Breast epithelium (tissue), 4 donors: Measurements from ENCODE around the gene TMPRSS6. TPM values are rescaled to one million over a fixed set of nuclear protein-coding genes. Genes with fewer than 3 reads are reported as not detected.

Experiments used
- DNase-seq, 2 donors: peaks; one replicate each; pipeline ENCODE4 v3.0.0-alpha.2; 2019; ENCODE audit warnings: low spot score in 2 of 2
- H3K27ac ChIP-seq, 2 donors: fragments of 200-600 bp; sonication (generic) in 1 of 2; one replicate each; pipeline ENCODE4 v1.5.1; 2016 to 2019; ENCODE audit warnings: mild to moderate bottlenecking in 1 of 2
- H3K27me3 ChIP-seq, 2 donors: fragments of 200-600 bp; sonication (generic) in 1 of 2; one replicate each; pipeline versions ENCODE4 v1.5.1 to v1.6.0; 2017 to 2019; ENCODE audit warnings: control low read depth in 1 of 2, mild to moderate bottlenecking in 1 of 2
- H3K36me3 ChIP-seq: fragments of 200-600 bp; one replicate; pipeline ENCODE4 v1.5.1; 2019
- H3K4me1 ChIP-seq, 2 donors: fragments of 200-600 bp; sonication (generic); one replicate each; pipeline ENCODE4 v1.5.1; 2016 to 2019; ENCODE audit warnings: control low read depth in 1 of 2
- H3K4me3 ChIP-seq, 3 donors: fragments of 200-600 bp; sonication (generic); 1 replicate in 2 of 3; 2 replicates in 1 of 3; pipeline ENCODE4 v1.5.1; 2016 to 2019; ENCODE audit warnings: mild to moderate bottlenecking in 3 of 3, moderate library complexity in 2 of 3
- H3K9me3 ChIP-seq, 2 donors: fragments of 200-600 bp; sonication (generic) in 1 of 2; one replicate each; pipeline ENCODE4 v1.5.1; 2016 to 2019; ENCODE audit warnings: control low read depth in 1 of 2
- POLR2A ChIP-seq: fragments of 450-650 bp; IDR thresholded peaks from one replicate; pipeline ENCODE4 v1.6.1; 2016; ENCODE audit warnings: antibody characterized with exemption, mild to moderate bottlenecking, moderate library complexity
- POLR2AphosphoS5 ChIP-seq, 3 donors: sonication (generic); formaldehyde crosslinking; IDR thresholded peaks; one replicate each; pipeline ENCODE4 v1.6.1; 2017; ENCODE audit warnings: antibody characterized with exemption in 3 of 3
- intact Hi-C: fragments of 100-400 bp; cut with DNase I; formaldehyde crosslinking; loops from one replicate; pipeline ENCODE4 v1.15.1; 2023; ENCODE audit warnings: low total_unique reads
- total RNA-seq, 3 donors: library from RNA; depleted of rRNA; stranded (reverse); fragments of >200 nt; gene quantifications; one replicate each; pipeline ENCODE4 v1.1.0, GENCODE V29; 2016
- TF ChIP-seq, protein P1 (sequence below), 3 donors: fragments of 450-650 bp; IDR thresholded peaks; one replicate each; pipeline ENCODE4 v1.5.1; 2016 to 2017; ENCODE audit warnings: antibody characterized with exemption in 3 of 3, mild to moderate bottlenecking in 3 of 3, moderate library complexity in 3 of 3

Gene TMPRSS6
- total RNA-seq, 3 donors from 2014 or later, result 0.88 TPM; not detected in 2

DNA sequence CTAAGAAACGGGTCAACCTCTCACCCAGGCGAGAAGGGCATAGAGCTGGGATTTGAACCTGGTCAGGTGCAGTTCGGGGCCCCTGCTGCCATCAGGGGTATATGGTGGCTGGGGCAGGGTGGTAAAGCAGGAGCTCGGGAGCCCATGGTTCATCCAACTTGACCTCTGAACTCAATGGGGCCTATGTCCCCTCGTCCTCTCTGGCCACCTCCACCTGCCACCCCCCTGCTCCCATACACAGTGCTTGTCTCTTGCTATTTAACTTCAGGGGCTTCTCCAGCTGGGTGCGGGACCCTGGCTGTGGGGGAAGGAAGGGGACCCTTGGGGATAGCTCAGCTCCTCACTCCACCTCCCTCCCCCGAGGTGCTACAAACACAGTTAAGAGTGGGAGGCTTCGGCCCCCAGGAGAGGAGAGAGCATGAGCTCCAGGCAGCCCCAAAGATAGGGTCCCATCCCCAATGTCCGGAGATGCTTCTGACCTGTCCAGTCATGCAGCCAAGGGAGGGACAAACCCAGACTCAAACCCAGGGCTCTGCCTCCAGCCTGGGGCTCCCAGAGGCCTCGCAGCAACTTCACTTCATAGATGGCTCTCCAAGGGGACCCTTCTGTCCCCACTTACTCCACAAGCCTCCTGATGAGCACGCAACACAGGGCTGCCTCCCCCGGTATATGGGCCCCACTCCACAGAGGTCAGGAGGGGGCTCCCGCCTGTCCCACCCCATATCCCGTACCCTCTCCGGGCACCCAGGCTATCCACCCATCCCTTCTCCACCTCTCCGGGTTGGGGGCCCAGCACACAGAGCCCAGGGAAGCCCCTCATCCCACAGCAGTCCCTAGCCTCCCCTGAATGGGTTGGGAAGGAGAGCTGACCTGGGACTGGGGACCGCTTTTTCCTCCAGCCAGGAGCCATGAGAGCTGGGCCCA, 39.5 kb upstream of the TMPRSS6 start:
- Histone ChIP-seq H3K4me1 (no peaks in the 10 kb centered on the region), H3K4me3 (peak overlapping the region in 2 of 3 donors; percentile 15 to 22), H3K9me3 (peaks cover 4% of the 10 kb centered on the region in 2 donors), H3K27me3 (no peaks in the 10 kb centered on the region), H3K36me3 (no peaks in the 10 kb centered on the region), H3K27ac (no peak overlapping the region)
- no peak for DNase-seq
- TF ChIP-seq POLR2AphosphoS5 (IDR thresholded peaks at IDR 0.05), result no peak
- TF ChIP-seq, protein P1, sequence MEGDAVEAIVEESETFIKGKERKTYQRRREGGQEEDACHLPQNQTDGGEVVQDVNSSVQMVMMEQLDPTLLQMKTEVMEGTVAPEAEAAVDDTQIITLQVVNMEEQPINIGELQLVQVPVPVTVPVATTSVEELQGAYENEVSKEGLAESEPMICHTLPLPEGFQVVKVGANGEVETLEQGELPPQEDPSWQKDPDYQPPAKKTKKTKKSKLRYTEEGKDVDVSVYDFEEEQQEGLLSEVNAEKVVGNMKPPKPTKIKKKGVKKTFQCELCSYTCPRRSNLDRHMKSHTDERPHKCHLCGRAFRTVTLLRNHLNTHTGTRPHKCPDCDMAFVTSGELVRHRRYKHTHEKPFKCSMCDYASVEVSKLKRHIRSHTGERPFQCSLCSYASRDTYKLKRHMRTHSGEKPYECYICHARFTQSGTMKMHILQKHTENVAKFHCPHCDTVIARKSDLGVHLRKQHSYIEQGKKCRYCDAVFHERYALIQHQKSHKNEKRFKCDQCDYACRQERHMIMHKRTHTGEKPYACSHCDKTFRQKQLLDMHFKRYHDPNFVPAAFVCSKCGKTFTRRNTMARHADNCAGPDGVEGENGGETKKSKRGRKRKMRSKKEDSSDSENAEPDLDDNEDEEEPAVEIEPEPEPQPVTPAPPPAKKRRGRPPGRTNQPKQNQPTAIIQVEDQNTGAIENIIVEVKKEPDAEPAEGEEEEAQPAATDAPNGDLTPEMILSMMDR (IDR thresholded peaks at IDR 0.05), result no peak
- TF ChIP-seq POLR2A, result no peak
- intact Hi-C loops, result no loop called here

DNA sequence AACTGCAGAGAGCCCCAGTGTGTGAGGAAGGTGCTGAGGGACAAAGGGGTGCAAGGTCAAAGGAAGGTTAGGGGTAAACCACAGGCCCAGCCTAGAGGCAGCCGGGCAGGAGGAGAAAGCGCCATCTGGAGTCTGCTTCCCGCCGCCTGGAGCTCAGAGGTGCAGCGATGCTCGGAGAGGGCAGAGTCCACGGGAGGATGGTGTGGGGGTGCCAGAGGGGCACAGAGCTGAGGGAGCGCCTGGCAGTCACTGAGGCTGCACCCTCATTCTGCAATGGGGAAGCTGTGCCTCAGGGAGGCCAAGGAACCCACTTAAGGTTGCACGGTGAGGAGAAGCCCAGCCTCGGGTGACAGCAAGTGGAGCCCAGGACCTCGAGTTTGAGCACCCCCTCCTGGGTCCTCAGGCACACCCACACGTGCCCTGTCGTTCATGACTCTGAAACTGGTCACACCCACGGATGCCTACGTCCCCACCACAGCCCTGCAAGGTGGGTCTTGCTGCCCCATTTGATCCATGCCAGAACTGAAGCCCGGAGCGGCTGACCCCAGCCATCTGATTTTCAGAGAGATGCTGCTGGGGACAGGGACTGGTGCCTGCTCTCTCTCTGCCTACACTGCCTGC, 38.6 kb upstream of the TMPRSS6 start:
- no peak overlapping the region for H3K27ac ChIP-seq
- H3K9me3 ChIP-seq, result peaks cover 4% of the 10 kb centered on the region in 2 donors
- intact Hi-C loops, result no loop called here
- H3K4me1 ChIP-seq, result no peaks in the 10 kb centered on the region
- no peaks in the 10 kb centered on the region for H3K36me3 ChIP-seq
- DNase-seq, result no peak
- H3K27me3 ChIP-seq, result no peaks in the 10 kb centered on the region
- TF ChIP-seq POLR2AphosphoS5 (IDR thresholded peaks at IDR 0.05) (no peak), POLR2A (no peak)
- TF ChIP-seq, protein P1 (IDR thresholded peaks at IDR 0.05), result no peak
- H3K4me3 ChIP-seq, result no peak overlapping the region

DNA sequence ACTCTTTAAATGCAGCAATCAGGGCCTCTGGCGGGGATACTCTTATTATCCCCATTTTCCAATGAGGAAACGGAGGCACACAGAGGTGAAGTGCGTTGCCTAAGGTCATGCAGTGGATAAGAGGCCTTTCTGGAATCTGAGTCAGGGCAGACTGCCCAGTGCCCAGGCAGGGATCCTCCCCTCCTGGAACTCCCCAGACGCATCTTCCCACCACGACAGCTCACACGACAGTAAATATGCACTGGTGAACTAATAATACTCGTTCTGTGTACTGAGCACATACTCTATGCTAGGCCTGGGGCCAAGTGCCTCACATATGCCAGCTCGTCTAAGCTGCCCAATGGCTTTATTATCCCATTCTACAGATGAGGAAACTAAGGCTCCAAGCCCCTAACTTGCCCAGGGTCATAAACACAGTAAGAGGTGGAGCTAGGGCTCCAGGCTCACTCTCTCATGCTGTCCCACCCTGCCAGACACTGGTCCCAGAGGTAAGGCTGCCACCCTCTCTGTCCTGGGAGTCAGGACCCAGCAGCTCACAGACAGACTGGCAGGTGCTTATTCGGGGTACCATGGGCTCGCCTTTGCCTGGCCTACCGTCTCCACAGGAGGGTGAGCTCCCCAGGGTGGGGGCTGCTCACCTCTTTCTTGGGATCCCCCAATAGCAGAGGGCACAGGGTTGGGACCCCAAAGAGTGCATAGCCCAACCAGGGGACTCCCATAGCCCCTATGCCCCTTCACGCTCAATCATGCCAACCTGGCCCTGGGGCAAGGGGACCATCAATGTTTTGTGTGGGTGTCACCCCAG, 37.9 kb upstream of the TMPRSS6 start:
- H3K9me3 ChIP-seq, result peaks cover 4% of the 10 kb centered on the region in 2 donors
- no peaks in the 10 kb centered on the region for H3K4me1 ChIP-seq
- H3K4me3 ChIP-seq, result no peak overlapping the region
- H3K27ac ChIP-seq, result no peak overlapping the region
- intact Hi-C loops, result no loop called here
- no peak for DNase-seq
- TF ChIP-seq POLR2A (no peak), POLR2AphosphoS5 (IDR thresholded peaks at IDR 0.05) (no peak)
- no peaks in the 10 kb centered on the region for H3K27me3 ChIP-seq
- no peaks in the 10 kb centered on the region for H3K36me3 ChIP-seq

DNA sequence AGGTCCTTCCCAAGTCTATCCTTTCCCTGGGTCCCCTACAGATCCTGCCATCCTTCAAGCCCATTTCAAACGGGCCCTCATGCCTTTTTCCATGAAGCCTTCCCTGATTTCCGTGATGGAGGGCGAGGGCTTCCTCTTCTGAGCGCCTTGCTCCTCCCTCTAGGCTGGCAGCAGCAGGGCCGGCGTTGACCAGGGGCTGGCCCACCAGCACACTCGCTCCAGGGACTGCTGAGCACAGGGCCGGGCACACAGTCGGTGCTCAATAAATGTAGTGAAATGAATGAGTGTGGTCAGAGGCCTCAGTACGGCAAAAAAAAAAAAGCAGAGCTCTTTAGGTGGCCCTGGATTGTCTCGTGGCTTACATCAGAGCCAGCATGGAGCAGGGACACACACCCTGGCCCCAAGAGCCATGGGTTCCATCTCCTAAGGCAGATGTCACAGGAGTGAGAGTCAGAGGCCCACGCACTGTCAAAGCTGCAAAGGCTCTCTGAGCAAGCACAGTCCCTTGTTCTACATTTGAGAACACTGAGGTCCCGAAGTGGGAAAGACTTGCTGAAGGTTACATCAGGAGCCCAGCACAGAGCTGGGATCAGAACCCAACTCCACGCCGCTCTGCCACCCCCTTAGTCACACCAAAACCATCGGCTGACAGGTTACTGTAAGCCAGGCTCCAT, 37.1 kb upstream of the TMPRSS6 start:
- Histone ChIP-seq H3K27me3 (no peaks in the 10 kb centered on the region), H3K9me3 (peaks cover 1 to 4% of the 10 kb centered on the region in 2 donors), H3K27ac (no peak overlapping the region), H3K4me3 (no peak overlapping the region), H3K4me1 (no peaks in the 10 kb centered on the region), H3K36me3 (no peaks in the 10 kb centered on the region)
- intact Hi-C loops, result no loop called here
- TF ChIP-seq POLR2AphosphoS5 (IDR thresholded peaks at IDR 0.05) (no peak), POLR2A (no peak)
- TF ChIP-seq, protein P1 (IDR thresholded peaks at IDR 0.05), result no peak
- DNase-seq, result no peak

DNA sequence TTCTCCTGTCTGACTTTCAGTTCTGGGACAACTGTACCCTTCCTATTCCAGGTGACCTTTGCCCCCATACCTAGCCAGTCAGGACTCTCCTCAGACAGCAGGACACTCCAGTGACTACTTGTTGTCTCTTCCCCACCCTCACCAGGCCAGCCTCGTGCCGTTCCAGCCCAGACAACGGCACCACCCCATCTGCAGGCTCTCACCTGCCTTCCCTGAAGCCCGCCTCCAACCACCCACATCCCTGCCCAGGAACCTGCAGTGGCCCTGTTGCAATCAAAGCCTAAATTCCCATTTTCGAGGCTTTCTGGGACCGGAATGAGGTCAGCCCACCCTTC, 36.5 kb upstream of the TMPRSS6 start:
- Histone ChIP-seq H3K4me1 (no peaks in the 10 kb centered on the region), H3K4me3 (no peak overlapping the region), H3K36me3 (no peaks in the 10 kb centered on the region), H3K9me3 (peaks cover 0 to 4% of the 10 kb centered on the region in 2 donors), H3K27ac (no peak overlapping the region), H3K27me3 (no peaks in the 10 kb centered on the region)
- TF ChIP-seq, protein P1 (IDR thresholded peaks at IDR 0.05), result no peak
- TF ChIP-seq POLR2A (no peak), POLR2AphosphoS5 (IDR thresholded peaks at IDR 0.05) (no peak)
- intact Hi-C loops, result no loop called here
- DNase-seq, result no peak
